Mesenchymal stem cell (in vitro differentiated cells and primary cell): ENCODE data around the gene SGO1.

ENCODE experiments used
- DNase-seq: peaks from one replicate; pipeline ENCODE4 v3.0.0-alpha.2; 2013
- H2AFZ ChIP-seq: one replicate; pipeline ENCODE4 v1.6.1; 2013; ENCODE audit warnings: low read depth, mild to moderate bottlenecking, control low read depth, inconsistent platforms, low read length, moderate library complexity
- H2AK5ac ChIP-seq: 2 replicates; pipeline ENCODE4 v1.6.1; 2013; ENCODE audit warnings: low read length, moderate library complexity, mild to moderate bottlenecking, inconsistent platforms; ENCODE audit not compliant: severe bottlenecking
- H2BK120ac ChIP-seq: one replicate; pipeline ENCODE4 v1.6.1; 2013; ENCODE audit warnings: low read depth, mild to moderate bottlenecking, inconsistent platforms, low read length, moderate library complexity
- H2BK12ac ChIP-seq, 2 experiments: one replicate each; pipeline ENCODE4 v1.6.1; 2013; ENCODE audit warnings: inconsistent platforms in 2 of 2, low read length in 2 of 2, mild to moderate bottlenecking in 2 of 2, moderate library complexity in 2 of 2, control low read depth in 1 of 2
- H2BK15ac ChIP-seq: one replicate; pipeline ENCODE4 v1.6.1; 2013; ENCODE audit warnings: mild to moderate bottlenecking, low read depth, inconsistent platforms; ENCODE audit not compliant: poor library complexity, severe bottlenecking
- H2BK5ac ChIP-seq: 2 replicates; pipeline ENCODE4 v1.6.1; 2013; ENCODE audit warnings: low read depth, mild to moderate bottlenecking, low read length, control low read depth, inconsistent platforms; ENCODE audit not compliant: poor library complexity, severe bottlenecking
- H3K14ac ChIP-seq, 2 experiments: one replicate each; pipeline ENCODE4 v1.6.1; 2013; ENCODE audit warnings: inconsistent platforms in 2 of 2, low read length in 2 of 2, control low read depth in 1 of 2, mild to moderate bottlenecking in 1 of 2, moderate library complexity in 1 of 2
- H3K18ac ChIP-seq, 2 experiments: one replicate each; pipeline ENCODE4 v1.6.1; 2013; ENCODE audit warnings: inconsistent platforms in 2 of 2, low read length in 2 of 2, control low read depth in 1 of 2, low read depth in 1 of 2, mild to moderate bottlenecking in 1 of 2
- H3K23ac ChIP-seq, 2 experiments: one replicate each; pipeline ENCODE4 v1.6.1; 2013; ENCODE audit warnings: inconsistent platforms in 2 of 2, low read length in 2 of 2, mild to moderate bottlenecking in 2 of 2, moderate library complexity in 2 of 2, control low read depth in 1 of 2
- H3K27ac ChIP-seq: 2 replicates; pipeline ENCODE4 v1.5.1; 2013; ENCODE audit warnings: mild to moderate bottlenecking, moderate library complexity, low read length, control low read depth, inconsistent platforms; ENCODE audit not compliant: poor library complexity, severe bottlenecking
- H3K27me3 ChIP-seq, 2 experiments: 2 replicates each; pipeline versions ENCODE4 v1.6.1 to v1.7.0; 2013; ENCODE audit warnings: low read length in 2 of 2, mild to moderate bottlenecking in 2 of 2, moderate library complexity in 2 of 2, control low read depth in 1 of 2, inconsistent platforms in 1 of 2; ENCODE audit not compliant: control insufficient read depth in 1 of 2, insufficient read depth in 1 of 2
- H3K36me3 ChIP-seq, 2 experiments: 2 replicates each; pipeline versions ENCODE4 v1.6.1 to v1.7.0; 2013; ENCODE audit warnings: low read length in 2 of 2, control low read depth in 1 of 2, inconsistent platforms in 1 of 2, low read depth in 1 of 2, mild to moderate bottlenecking in 1 of 2; ENCODE audit not compliant: insufficient read depth in 2 of 2, control insufficient read depth in 1 of 2
- H3K4ac ChIP-seq, 2 experiments: one replicate each; pipeline ENCODE4 v1.6.1; 2013; ENCODE audit warnings: inconsistent platforms in 2 of 2, low read length in 2 of 2, mild to moderate bottlenecking in 2 of 2, moderate library complexity in 2 of 2, control low read depth in 1 of 2, low read depth in 1 of 2
- H3K4me1 ChIP-seq: 2 replicates; pipeline ENCODE4 v1.6.1; 2013; ENCODE audit warnings: low read depth, low read length, control low read depth; ENCODE audit not compliant: control insufficient read depth, insufficient read depth
- H3K4me2 ChIP-seq: 2 replicates; pipeline ENCODE4 v1.6.1; 2013; ENCODE audit warnings: low read length, mild to moderate bottlenecking, inconsistent platforms; ENCODE audit not compliant: poor library complexity, severe bottlenecking
- H3K4me3 ChIP-seq, 2 experiments: 2 replicates each; pipeline versions ENCODE4 v1.5.1 to v1.7.0; 2013; ENCODE audit warnings: low read length in 2 of 2, mild to moderate bottlenecking in 2 of 2, control low read depth in 1 of 2, low read depth in 1 of 2; ENCODE audit not compliant: insufficient read depth in 1 of 2
- H3K79me1 ChIP-seq: replicated peaks from 2 replicates; pipeline ENCODE4 v1.6.1; 2013; ENCODE audit warnings: mild to moderate bottlenecking, control low read depth, low read length, inconsistent platforms; ENCODE audit not compliant: poor library complexity, severe bottlenecking
- H3K9ac ChIP-seq: 2 replicates; pipeline ENCODE4 v1.7.0; 2013; ENCODE audit warnings: mild to moderate bottlenecking, low read length, moderate library complexity
- H3K9me3 ChIP-seq: 2 replicates; pipeline ENCODE4 v1.7.0; 2013; ENCODE audit warnings: mild to moderate bottlenecking, low read length; ENCODE audit not compliant: control insufficient read depth
- H4K8ac ChIP-seq: one replicate; pipeline ENCODE4 v1.6.1; 2013; ENCODE audit warnings: inconsistent platforms, mild to moderate bottlenecking, low read length, moderate library complexity
- H4K91ac ChIP-seq: one replicate; pipeline ENCODE4 v1.6.1; 2013; ENCODE audit warnings: mild to moderate bottlenecking, low read length, inconsistent platforms
- WGBS: methylation state at CpG from one replicate; pipeline ENCODE4 v1.1.7; 2013; ENCODE audit warnings: mixed read lengths; 5-methylcytosine and 5-hydroxymethylcytosine counted together
- small RNA-seq: library from polyadenylated mRNA; stranded (forward); fragments of <200 nt; extraction: miRNeasy Mini kit (QIAGEN cat#:217004); gene quantifications from one replicate; pipeline ENCODE3, GENCODE V24; 2013; ENCODE audit warnings: low read depth

Gene SGO1

GRCh38 chr3:20121088-20121487, 64.9 kb downstream of the SGO1 start:
- Histone ChIP-seq H3K27me3 (no peaks in the 10 kb centered on the region), H4K91ac (no peak overlapping the region), H3K36me3 (peaks cover 0 to 5% of the 10 kb centered on the region in 2 experiments), H3K9ac (no peak overlapping the region), H2BK120ac (no peak overlapping the region), H2BK5ac (no peak overlapping the region), H2AFZ (no peak overlapping the region), H4K8ac (no peak overlapping the region), H3K27ac (no peak overlapping the region), H2AK5ac (no peak overlapping the region), H3K4me3 (no peak overlapping the region), H3K9me3 (no peaks in the 10 kb centered on the region), H3K14ac (no peak overlapping the region), H3K18ac (no peak overlapping the region), H2BK12ac (no peak overlapping the region), H2BK15ac (no peak overlapping the region), H3K4me1 (no peaks in the 10 kb centered on the region), H3K4ac (no peak overlapping the region), H3K79me1 (peaks cover 1% of the 10 kb centered on the region), H3K4me2 (no peak overlapping the region), H3K23ac (no peak overlapping the region)
- 92% methylated on average over 1 of the region's 3 CpGs for WGBS
- DNase-seq = no peak

Small RNA genes lying within 50 kb of the gene (small RNA-seq; reads per million reads assigned to genes)
- 0.86 reads per million for gene MIR3135A
